T-helper 2 cell (primary cell): ENCODE data around the gene PRKCZ.
A peak's percentile ranks its signal among the peaks of the same experiment; 100 is the strongest.

Experiments used
- DNase-seq, 5 experiments: peaks; one replicate each; pipeline versions ENCODE4 v3.0.0 to v3.0.0-alpha.2; 2012 to 2022

PRKCZ gene

DNA sequence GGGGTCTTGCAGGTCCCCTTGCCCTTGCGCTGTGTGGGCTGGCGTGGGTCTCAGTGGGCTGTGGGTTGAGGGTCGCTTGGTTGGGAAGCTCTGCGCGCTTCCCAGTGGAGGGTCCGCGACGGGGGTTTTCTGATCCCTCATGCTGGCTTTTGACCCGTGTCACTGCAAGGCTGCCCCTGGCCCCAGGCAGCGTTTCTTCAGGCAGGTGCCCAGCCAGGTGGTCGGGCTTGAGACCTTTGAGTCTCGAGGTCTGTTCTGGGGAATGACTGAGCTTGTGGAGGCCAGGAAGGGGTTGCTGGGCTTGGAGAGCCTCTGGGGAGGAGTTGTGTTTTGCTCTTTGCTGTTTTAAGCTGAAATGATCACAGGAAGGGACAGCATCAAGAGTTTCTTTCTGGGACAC, 183.3 kb downstream of the PRKCZ start:
- no peak for DNase-seq

DNA sequence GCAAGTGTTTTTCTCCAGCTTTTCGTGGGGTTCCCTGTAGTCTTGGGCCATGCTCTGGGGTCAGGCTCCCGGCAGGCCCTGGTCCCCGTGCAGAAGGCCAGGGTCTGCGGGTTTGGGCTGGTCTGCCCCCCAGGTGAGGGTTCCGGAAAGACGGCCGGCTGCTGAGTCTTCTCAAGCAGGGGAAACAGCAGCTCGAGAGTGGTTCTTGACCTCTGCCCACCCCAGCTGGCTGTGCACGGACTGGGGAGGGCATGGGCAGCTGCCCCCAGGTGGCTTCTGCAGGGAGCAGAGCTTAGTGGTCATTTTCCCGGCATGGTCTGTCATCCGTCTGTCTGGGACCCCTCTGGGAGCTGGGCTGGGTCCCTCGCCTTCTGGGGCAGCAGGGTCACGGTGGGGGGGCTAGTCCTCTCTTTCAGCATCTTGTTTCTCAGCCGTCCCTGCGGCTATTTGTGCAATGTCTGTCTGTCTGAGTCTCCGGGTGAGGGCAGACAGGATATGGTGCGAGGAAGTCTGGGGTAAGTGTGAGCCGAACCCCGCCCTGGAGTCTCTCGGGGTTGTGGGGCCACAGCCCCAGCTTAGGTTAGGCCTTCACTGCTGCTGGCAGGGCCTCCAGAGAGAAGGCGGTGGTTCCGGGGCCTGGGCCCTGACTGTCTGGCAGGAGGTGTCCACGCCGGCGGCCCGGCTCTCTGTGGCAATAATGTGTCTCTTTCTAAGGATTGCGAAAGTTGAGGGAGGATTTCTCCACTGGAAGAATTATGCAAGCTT, 184.0 kb downstream of the PRKCZ start:
- DNase-seq, result peak in 3 of 5 experiments; percentile 51 to 93 (median 87)

DNA sequence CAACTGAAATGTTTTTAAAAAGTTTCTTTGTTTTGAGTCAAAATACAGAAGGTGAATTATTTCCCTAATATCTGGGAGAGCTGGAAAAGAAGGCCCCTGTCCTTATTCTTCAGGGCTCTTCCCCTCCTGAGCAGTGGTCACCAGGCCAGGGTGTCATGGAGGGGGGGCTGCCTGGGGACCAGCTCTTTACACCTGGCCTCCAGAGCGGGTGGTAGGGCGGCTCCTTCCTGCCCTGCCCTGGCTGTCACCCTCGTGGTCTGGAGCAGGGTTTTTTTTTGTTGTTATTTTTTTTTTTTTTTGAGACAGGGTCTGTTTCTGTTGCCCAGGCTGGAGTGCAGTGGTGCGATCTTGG, 184.5 kb downstream of the PRKCZ start:
- peak in 2 of 5 experiments; percentile 42 to 76 for DNase-seq
